Astrocyte (in vitro differentiated cells and primary cell): ENCODE measurements around the gene ESM1. TPM values are rescaled to one million over a fixed set of nuclear protein-coding genes. Genes with fewer than 3 reads are reported as not detected.
A peak's percentile ranks its signal among the peaks of the same experiment; 100 is the strongest.

Experiments used
- DNase-seq: peaks from one replicate; pipeline ENCODE4 v3.0.0-alpha.2; 2010; ENCODE audit warnings: low read depth
- FAIRE-seq: peaks from 2 replicates; lab custom pipeline; 2011; peaks lifted over from hg19 to GRCh38; lab: Jason Lieb, UNC
- H2AFZ ChIP-seq: 2 replicates; pipeline ENCODE4 v1.6.0; 2012; ENCODE audit warnings: low read depth, low read length, inconsistent platforms
- H3K27ac ChIP-seq: 2 replicates; pipeline ENCODE4 v1.5.1; 2011; ENCODE audit warnings: low read depth, low read length, inconsistent platforms
- H3K27me3 ChIP-seq: 2 replicates; pipeline ENCODE4 v1.6.0; 2011; ENCODE audit warnings: low read length, inconsistent platforms; ENCODE audit not compliant: insufficient read depth
- H3K36me3 ChIP-seq: 2 replicates; pipeline ENCODE4 v1.5.1; 2011; ENCODE audit warnings: low read length, inconsistent platforms; ENCODE audit not compliant: insufficient read depth
- H3K4me1 ChIP-seq: 2 replicates; pipeline ENCODE4 v1.5.1; 2011; ENCODE audit warnings: low read length, inconsistent platforms; ENCODE audit not compliant: insufficient read depth
- H3K4me2 ChIP-seq: 2 replicates; pipeline ENCODE4 v1.6.0; 2012; ENCODE audit warnings: low read length, inconsistent platforms
- H3K4me3 ChIP-seq: 2 replicates; pipeline ENCODE4 v1.5.1; 2011; ENCODE audit warnings: low read depth, mild to moderate bottlenecking, low read length, inconsistent platforms; ENCODE audit not compliant: insufficient read depth
- H3K79me2 ChIP-seq: 2 replicates; pipeline ENCODE4 v1.6.0; 2012; ENCODE audit warnings: mild to moderate bottlenecking, low read length, inconsistent platforms; ENCODE audit not compliant: insufficient read depth
- H3K9ac ChIP-seq: 2 replicates; pipeline ENCODE4 v1.6.0; 2012; ENCODE audit warnings: mild to moderate bottlenecking, low read length, inconsistent platforms
- H3K9me3 ChIP-seq: 2 replicates; pipeline ENCODE4 v1.5.1; 2012; ENCODE audit warnings: low read depth, mild to moderate bottlenecking, low read length, inconsistent platforms; ENCODE audit not compliant: insufficient read depth
- H4K20me1 ChIP-seq: 2 replicates; pipeline ENCODE4 v1.6.0; 2012; ENCODE audit warnings: low read length, inconsistent platforms; ENCODE audit not compliant: insufficient read depth
- H3K27ac Mint-ChIP-seq: one replicate; pipeline ENCODE4 v1.8.0; 2021; ENCODE audit warnings: mild to moderate bottlenecking, mixed read lengths; ENCODE audit not compliant: unreplicated experiment
- H3K27me3 Mint-ChIP-seq: one replicate; pipeline ENCODE4 v1.8.0; 2021; ENCODE audit warnings: low read depth, mixed read lengths; ENCODE audit not compliant: unreplicated experiment
- H3K36me3 Mint-ChIP-seq: one replicate; pipeline ENCODE4 v1.8.0; 2021; ENCODE audit warnings: low read depth, mixed read lengths; ENCODE audit not compliant: unreplicated experiment
- H3K4me1 Mint-ChIP-seq: one replicate; pipeline ENCODE4 v1.8.0; 2021; ENCODE audit warnings: low read depth, mixed read lengths; ENCODE audit not compliant: unreplicated experiment
- H3K4me3 Mint-ChIP-seq: one replicate; pipeline ENCODE4 v1.8.0; 2021; ENCODE audit warnings: mild to moderate bottlenecking, moderate library complexity, mixed read lengths; ENCODE audit not compliant: unreplicated experiment
- H3K9me3 Mint-ChIP-seq: one replicate; pipeline ENCODE4 v1.8.0; 2021; ENCODE audit warnings: mild to moderate bottlenecking, mixed read lengths; ENCODE audit not compliant: unreplicated experiment
- CTCF ChIP-seq: IDR thresholded peaks from 2 replicates; pipeline ENCODE4 v1.5.1; 2011; ENCODE audit warnings: low read depth, mild to moderate bottlenecking, inconsistent platforms, low read length, moderate library complexity; ENCODE audit not compliant: insufficient read depth
- EZH2 ChIP-seq: IDR thresholded peaks from 2 replicates; pipeline ENCODE4 v1.6.1; 2012; ENCODE audit warnings: mild to moderate bottlenecking, low read length, inconsistent platforms; ENCODE audit not compliant: insufficient read depth
- total RNA-seq: library from RNA; stranded (reverse); gene quantifications from 2 replicates; pipeline ENCODE4 v1.2.1, GENCODE V29; 2021

Gene ESM1
- total RNA-seq, 1 donor from 2014 or later: 0.54 TPM

- Histone ChIP-seq H3K4me2 (peak overlapping the region; percentile 51), H3K4me1 (peaks cover 20% of the 10 kb centered on the region), H3K36me3 (no peaks in the 10 kb centered on the region), H3K79me2 (no peaks in the 10 kb centered on the region), H2AFZ (peak overlapping the region; percentile 43), H3K4me3 (no peak overlapping the region), H3K9me3 (no peaks in the 10 kb centered on the region), H3K27me3 (no peaks in the 10 kb centered on the region), H3K27ac (peak overlapping the region; percentile 56), H3K9ac (peak overlapping the region; percentile 12), H4K20me1 (no peaks in the 10 kb centered on the region)
- FAIRE-seq (no peak), DNase-seq (peak; percentile 68)
- H3K4me3 Mint-ChIP-seq: no peak overlapping the region
- no peaks in the 10 kb centered on the region for H3K36me3 Mint-ChIP-seq
- TF ChIP-seq CTCF (no peak), EZH2 (no peak)
- H3K27ac Mint-ChIP-seq: peak overlapping the region; percentile 36
- no peaks in the 10 kb centered on the region for H3K27me3 Mint-ChIP-seq
- peaks cover 9% of the 10 kb centered on the region for H3K4me1 Mint-ChIP-seq
- H3K9me3 Mint-ChIP-seq: no peaks in the 10 kb centered on the region
Observed at GRCh38 chr5:54996466-54996865, 11.1 kb upstream of the ESM1 start.

GRCh38 chr5:54995168-54995567, 9.8 kb upstream of the ESM1 start:
- peaks cover 30% of the 10 kb centered on the region for H3K4me1 ChIP-seq
- H3K9me3 Mint-ChIP-seq: no peaks in the 10 kb centered on the region
- DNase-seq: no peak
- H2AFZ ChIP-seq: no peak overlapping the region
- no peaks in the 10 kb centered on the region for H3K36me3 ChIP-seq
- no peak overlapping the region for H3K4me3 Mint-ChIP-seq
- H3K79me2 ChIP-seq: no peaks in the 10 kb centered on the region
- H3K27ac Mint-ChIP-seq: no peak overlapping the region
- H3K27me3 Mint-ChIP-seq: no peaks in the 10 kb centered on the region
- H3K4me2 ChIP-seq: no peak overlapping the region
- no peaks in the 10 kb centered on the region for H3K27me3 ChIP-seq
- no peaks in the 10 kb centered on the region for H4K20me1 ChIP-seq
- no peak for FAIRE-seq
- H3K4me1 Mint-ChIP-seq: peaks cover 21% of the 10 kb centered on the region
- no peak for TF ChIP-seq CTCF
- TF ChIP-seq EZH2: no peak
- H3K4me3 ChIP-seq: no peak overlapping the region
- no peak overlapping the region for H3K27ac ChIP-seq
- no peak overlapping the region for H3K9ac ChIP-seq
- H3K36me3 Mint-ChIP-seq: no peaks in the 10 kb centered on the region
- H3K9me3 ChIP-seq: no peaks in the 10 kb centered on the region

DNA sequence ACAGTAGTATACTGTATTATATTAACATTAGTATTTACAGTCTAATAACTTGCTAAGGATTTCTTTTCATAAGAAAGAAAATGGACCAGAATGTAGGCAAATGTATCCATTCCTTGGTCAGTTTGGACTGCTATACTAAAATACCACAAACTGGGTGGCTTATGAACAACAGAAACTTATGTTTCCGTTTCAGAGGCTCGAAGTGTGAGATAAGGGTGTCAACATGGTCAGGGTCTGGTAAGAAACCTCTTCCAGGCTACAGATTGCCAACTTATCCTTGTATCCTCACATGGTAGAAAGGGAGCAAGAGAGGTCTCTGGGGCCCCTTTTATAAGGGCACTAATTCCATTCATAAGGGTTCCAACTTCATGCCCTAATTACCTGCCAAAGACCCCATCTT, 9.2 kb upstream of the ESM1 start:
- Mint-ChIP-seq H3K4me1 (peaks cover 22% of the 10 kb centered on the region), H3K27ac (no peak overlapping the region), H3K9me3 (no peaks in the 10 kb centered on the region), H3K27me3 (no peaks in the 10 kb centered on the region), H3K4me3 (no peak overlapping the region), H3K36me3 (no peaks in the 10 kb centered on the region)
- Histone ChIP-seq H3K79me2 (no peaks in the 10 kb centered on the region), H3K27ac (no peak overlapping the region), H3K36me3 (no peaks in the 10 kb centered on the region), H3K4me1 (peaks cover 35% of the 10 kb centered on the region), H3K9me3 (no peaks in the 10 kb centered on the region), H3K9ac (no peak overlapping the region), H3K4me3 (no peak overlapping the region), H3K4me2 (no peak overlapping the region), H3K27me3 (no peaks in the 10 kb centered on the region), H4K20me1 (no peaks in the 10 kb centered on the region), H2AFZ (no peak overlapping the region)
- no peak for TF ChIP-seq EZH2
- no peak for TF ChIP-seq CTCF
- no peak for DNase-seq
- FAIRE-seq: no peak
